Panc1 (cell line): ENCODE data around the gene PLA2G4C. TPM values are rescaled to one million over a fixed set of nuclear protein-coding genes. Genes with fewer than 3 reads are reported as not detected.

Experiments
- ATAC-seq: fragments of 200-7000 bp; cut with Tn5 transposase; 2 replicates; pipeline ENCODE4 v1.9.1; 2020; ENCODE audit warnings: mild to moderate bottlenecking, moderate library complexity
- BruUV-seq: library from RNA; stranded (reverse); fragments of 400-500 nt; replicated peaks from 2 replicates; lab custom pipeline; 2021; lab: Mats Ljungman, UMichigan
- CTCF ChIA-PET: fragments of 300-600 bp; sonication (Branson Sonifier 250); formaldehyde crosslinking; loops from one replicate; lab custom pipeline; 2022; ENCODE audit warnings: antibody characterized with exemption; lab: Charles Lee
- POLR2A ChIA-PET: fragments of 300-600 bp; sonication (Branson Sonifier 250); formaldehyde crosslinking; loops from one replicate; lab custom pipeline; 2022; ENCODE audit warnings: antibody characterized with exemption; lab: Charles Lee
- DNase-seq: peaks from one replicate; pipeline ENCODE4 v3.0.0-alpha.2; 2010; ENCODE audit warnings: low read depth, low spot score
- H3K27ac ChIP-seq: 2 replicates; pipeline ENCODE4 v1.5.1; 2011; ENCODE audit warnings: mild to moderate bottlenecking, low read length, inconsistent platforms
- H3K27me3 ChIP-seq: fragments of 200-500 bp; sonication (Bioruptor generic); 2 replicates; pipeline ENCODE4 v1.6.0; 2014; ENCODE audit warnings: low read length, inconsistent platforms; ENCODE audit not compliant: control insufficient read depth, insufficient read depth
- H3K36me3 ChIP-seq: fragments of 200-500 bp; sonication (Bioruptor generic); 2 replicates; pipeline ENCODE4 v1.5.1; 2014; ENCODE audit warnings: inconsistent platforms, mild to moderate bottlenecking, low read length, moderate library complexity; ENCODE audit not compliant: control insufficient read depth, insufficient read depth
- H3K4me1 ChIP-seq: 2 replicates; pipeline ENCODE4 v1.5.1; 2011; ENCODE audit warnings: inconsistent platforms, mild to moderate bottlenecking, low read length, moderate library complexity; ENCODE audit not compliant: control insufficient read depth, insufficient read depth
- H3K4me3 ChIP-seq, 2 experiments: 2 replicates each; pipeline ENCODE4 v1.5.1; 2011 to 2012; ENCODE audit warnings: low read depth in 2 of 2, low read length in 2 of 2, mild to moderate bottlenecking in 2 of 2, inconsistent platforms in 1 of 2, moderate library complexity in 1 of 2
- H3K9me3 ChIP-seq: fragments of 200-500 bp; sonication (Bioruptor generic); 2 replicates; pipeline ENCODE4 v1.5.1; 2014; ENCODE audit warnings: low read depth, mild to moderate bottlenecking, inconsistent platforms, low read length, moderate library complexity; ENCODE audit not compliant: control insufficient read depth, insufficient read depth
- POLR2AphosphoS5 ChIP-seq: IDR thresholded peaks from 2 replicates; pipeline ENCODE4 v1.6.1; 2012; ENCODE audit warnings: mild to moderate bottlenecking, low read depth, low read length, moderate library complexity
- SIN3A ChIP-seq: IDR thresholded peaks from 2 replicates; pipeline ENCODE4 v1.6.1; 2012; ENCODE audit warnings: low read depth, mild to moderate bottlenecking, low read length, moderate library complexity, borderline replicate concordance; ENCODE audit not compliant: insufficient read depth
- TCF7L2 ChIP-seq: IDR thresholded peaks from 2 replicates; pipeline ENCODE4 v1.6.1; 2011; ENCODE audit warnings: mild to moderate bottlenecking, low read depth, low read length, inconsistent platforms
- in situ Hi-C: cut with HindIII; loops from 2 replicates; pipeline ENCODE4 v1.10.0; 2016; ENCODE audit warnings: low sequenced_read_pairs, low pct_unique_long_range_greater_than_20kb
- intact Hi-C: fragments of 100-400 bp; cut with micrococcal nuclease; formaldehyde crosslinking; loops from one replicate; pipeline ENCODE4 v1.10.0; 2022; ENCODE audit not compliant: unreplicated experiment
- total RNA-seq: library from RNA; stranded (reverse); gene quantifications from one replicate; pipeline ENCODE4 v1.2.1, GENCODE V29; 2021; ENCODE audit not compliant: unreplicated experiment
- TF ChIP-seq, protein P1 (sequence below): fragments of 450-650 bp; IDR thresholded peaks from 2 replicates; pipeline ENCODE4 v1.5.1; 2017; ENCODE audit warnings: mild to moderate bottlenecking
- TF ChIP-seq, protein P2 (sequence below), 2 experiments: IDR thresholded peaks; 2 replicates each; pipeline ENCODE4 v1.6.1; 2011 to 2012; ENCODE audit warnings: low read depth in 2 of 2, control low read depth in 1 of 2, low read length in 1 of 2, mild to moderate bottlenecking in 1 of 2, moderate library complexity in 1 of 2; ENCODE audit not compliant: insufficient read depth in 1 of 2

PLA2G4C gene
- total RNA-seq, 1 experiment from 2014 or later = 2.0 TPM

DNA sequence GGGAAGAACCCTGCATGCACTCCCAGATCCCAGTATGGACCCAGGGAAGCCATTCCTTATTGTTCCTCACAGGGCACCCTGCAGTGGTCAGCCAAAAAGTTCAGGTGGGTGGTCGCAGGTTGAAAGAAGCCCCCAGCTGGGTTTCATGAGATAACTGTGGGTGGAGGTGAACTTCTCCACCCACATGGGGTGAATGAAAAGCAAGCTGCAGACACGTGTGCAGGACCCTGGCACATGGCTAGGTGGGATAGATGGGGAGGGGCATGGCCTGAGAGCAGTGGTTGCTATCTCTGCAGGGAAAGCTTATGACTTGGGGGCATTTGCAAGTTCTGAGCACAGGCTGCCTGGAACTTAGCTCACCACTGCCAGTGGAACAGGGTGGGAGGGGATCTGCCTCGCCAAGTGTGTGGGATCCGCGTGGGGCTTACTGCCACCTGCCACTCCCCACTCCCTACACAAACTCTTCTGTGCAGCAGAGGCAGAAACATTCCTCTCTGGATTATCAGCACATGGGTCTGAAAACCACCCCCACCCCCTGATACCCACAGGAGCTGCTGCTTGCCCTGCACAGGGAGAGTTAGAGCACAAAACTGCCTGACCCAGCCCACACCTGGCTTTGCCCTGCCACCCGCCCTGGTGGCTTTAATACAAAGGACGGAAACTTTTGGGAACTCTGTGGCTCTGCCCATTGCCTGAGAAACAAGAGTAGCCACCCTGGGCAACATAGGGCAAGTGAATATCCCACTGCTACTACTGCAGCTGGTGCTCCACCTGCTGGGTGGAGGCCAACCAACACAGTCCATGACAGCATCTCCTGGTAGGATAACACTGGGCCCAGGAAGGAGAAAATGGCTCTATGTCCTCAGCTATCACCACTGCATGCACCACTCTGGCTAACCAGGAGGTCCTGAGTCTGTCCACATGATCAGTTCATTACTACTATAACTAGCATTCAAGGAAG is 24.4 kb downstream of the PLA2G4C start:
- intact Hi-C loops (no loop called here), in situ Hi-C loops (no loop called here)
- no TSS peak for BruUV-seq
- TF ChIP-seq, protein P1, sequence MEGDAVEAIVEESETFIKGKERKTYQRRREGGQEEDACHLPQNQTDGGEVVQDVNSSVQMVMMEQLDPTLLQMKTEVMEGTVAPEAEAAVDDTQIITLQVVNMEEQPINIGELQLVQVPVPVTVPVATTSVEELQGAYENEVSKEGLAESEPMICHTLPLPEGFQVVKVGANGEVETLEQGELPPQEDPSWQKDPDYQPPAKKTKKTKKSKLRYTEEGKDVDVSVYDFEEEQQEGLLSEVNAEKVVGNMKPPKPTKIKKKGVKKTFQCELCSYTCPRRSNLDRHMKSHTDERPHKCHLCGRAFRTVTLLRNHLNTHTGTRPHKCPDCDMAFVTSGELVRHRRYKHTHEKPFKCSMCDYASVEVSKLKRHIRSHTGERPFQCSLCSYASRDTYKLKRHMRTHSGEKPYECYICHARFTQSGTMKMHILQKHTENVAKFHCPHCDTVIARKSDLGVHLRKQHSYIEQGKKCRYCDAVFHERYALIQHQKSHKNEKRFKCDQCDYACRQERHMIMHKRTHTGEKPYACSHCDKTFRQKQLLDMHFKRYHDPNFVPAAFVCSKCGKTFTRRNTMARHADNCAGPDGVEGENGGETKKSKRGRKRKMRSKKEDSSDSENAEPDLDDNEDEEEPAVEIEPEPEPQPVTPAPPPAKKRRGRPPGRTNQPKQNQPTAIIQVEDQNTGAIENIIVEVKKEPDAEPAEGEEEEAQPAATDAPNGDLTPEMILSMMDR = peak; percentile 26; the same call in 1 of the 2 replicates
- TF ChIP-seq SIN3A = no peak
- TF ChIP-seq, protein P2, sequence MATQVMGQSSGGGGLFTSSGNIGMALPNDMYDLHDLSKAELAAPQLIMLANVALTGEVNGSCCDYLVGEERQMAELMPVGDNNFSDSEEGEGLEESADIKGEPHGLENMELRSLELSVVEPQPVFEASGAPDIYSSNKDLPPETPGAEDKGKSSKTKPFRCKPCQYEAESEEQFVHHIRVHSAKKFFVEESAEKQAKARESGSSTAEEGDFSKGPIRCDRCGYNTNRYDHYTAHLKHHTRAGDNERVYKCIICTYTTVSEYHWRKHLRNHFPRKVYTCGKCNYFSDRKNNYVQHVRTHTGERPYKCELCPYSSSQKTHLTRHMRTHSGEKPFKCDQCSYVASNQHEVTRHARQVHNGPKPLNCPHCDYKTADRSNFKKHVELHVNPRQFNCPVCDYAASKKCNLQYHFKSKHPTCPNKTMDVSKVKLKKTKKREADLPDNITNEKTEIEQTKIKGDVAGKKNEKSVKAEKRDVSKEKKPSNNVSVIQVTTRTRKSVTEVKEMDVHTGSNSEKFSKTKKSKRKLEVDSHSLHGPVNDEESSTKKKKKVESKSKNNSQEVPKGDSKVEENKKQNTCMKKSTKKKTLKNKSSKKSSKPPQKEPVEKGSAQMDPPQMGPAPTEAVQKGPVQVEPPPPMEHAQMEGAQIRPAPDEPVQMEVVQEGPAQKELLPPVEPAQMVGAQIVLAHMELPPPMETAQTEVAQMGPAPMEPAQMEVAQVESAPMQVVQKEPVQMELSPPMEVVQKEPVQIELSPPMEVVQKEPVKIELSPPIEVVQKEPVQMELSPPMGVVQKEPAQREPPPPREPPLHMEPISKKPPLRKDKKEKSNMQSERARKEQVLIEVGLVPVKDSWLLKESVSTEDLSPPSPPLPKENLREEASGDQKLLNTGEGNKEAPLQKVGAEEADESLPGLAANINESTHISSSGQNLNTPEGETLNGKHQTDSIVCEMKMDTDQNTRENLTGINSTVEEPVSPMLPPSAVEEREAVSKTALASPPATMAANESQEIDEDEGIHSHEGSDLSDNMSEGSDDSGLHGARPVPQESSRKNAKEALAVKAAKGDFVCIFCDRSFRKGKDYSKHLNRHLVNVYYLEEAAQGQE (IDR thresholded peaks at IDR 0.05; ENCODE audit: insufficient read depth in 1 of 2, low read depth in 2 of 2, low read length in 1 of 2) = no peak
- no peak for TF ChIP-seq TCF7L2
- Histone ChIP-seq H3K4me3 (no peak overlapping the region), H3K9me3 (no peaks in the 10 kb centered on the region), H3K36me3 (no peaks in the 10 kb centered on the region), H3K4me1 (no peaks in the 10 kb centered on the region), H3K27me3 (no peaks in the 10 kb centered on the region), H3K27ac (no peak overlapping the region)
- ChIA-PET CTCF (no interaction called here), POLR2A (no interaction called here)
- DNase-seq (no peak), ATAC-seq (no peak)

DNA sequence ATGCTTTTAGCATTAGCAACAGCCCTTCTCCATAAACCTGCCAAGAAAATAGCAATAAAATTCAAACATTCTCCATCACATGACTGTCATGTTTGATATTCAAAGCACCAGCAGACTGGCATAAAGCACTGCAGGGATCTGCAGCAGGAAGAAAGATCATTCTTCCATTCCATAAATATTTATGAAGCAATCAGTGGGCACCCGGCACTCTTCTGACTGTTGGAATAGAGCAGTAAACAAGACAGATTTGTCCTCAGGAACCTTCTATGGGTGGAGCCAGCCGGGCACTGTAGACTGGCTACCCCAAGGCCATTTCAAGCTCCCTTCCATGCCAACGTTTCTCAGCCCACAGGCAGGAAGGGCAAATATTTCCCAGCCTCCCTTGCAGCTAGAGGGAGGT is 25.5 kb downstream of the PLA2G4C start:
- no peak overlapping the region for H3K4me3 ChIP-seq
- H3K4me1 ChIP-seq = no peaks in the 10 kb centered on the region
- ChIA-PET POLR2A (interaction anchor here (0.6 kb wide), 1 partner anchor 408 kb away, joined by 4 read pairs; no protein-coding TSS in a partner anchor), CTCF (no interaction called here)
- intact Hi-C loops (no loop called here), in situ Hi-C loops (no loop called here)
- DNase-seq (no peak), ATAC-seq (no peak)
- H3K27ac ChIP-seq = no peak overlapping the region
- no peaks in the 10 kb centered on the region for H3K36me3 ChIP-seq
- H3K9me3 ChIP-seq = no peaks in the 10 kb centered on the region
- TF ChIP-seq TCF7L2 (no peak), POLR2AphosphoS5 (no peak), SIN3A (no peak)
- TF ChIP-seq, protein P2 (IDR thresholded peaks at IDR 0.05; ENCODE audit: insufficient read depth in 1 of 2, low read depth in 2 of 2, low read length in 1 of 2) = no peak
- TF ChIP-seq, protein P1 = no peak
- no peaks in the 10 kb centered on the region for H3K27me3 ChIP-seq
- no TSS peak for BruUV-seq
